Embryonic facial prominence (tissue), 1 donor: ENCODE measurements around the gene ADGRD1.

Experiments used
- DNase-seq: peaks from one replicate; pipeline ENCODE4 v3.0.0-alpha.2; 2016; ENCODE audit errors: extremely low spot score

ADGRD1 gene

GRCh38 chr12:131041968-131042833 is 88.5 kb downstream of the ADGRD1 start:
- no peak for DNase-seq

GRCh38 chr12:131042834-131043245 is 89.1 kb downstream of the ADGRD1 start:
- no peak for DNase-seq

DNA sequence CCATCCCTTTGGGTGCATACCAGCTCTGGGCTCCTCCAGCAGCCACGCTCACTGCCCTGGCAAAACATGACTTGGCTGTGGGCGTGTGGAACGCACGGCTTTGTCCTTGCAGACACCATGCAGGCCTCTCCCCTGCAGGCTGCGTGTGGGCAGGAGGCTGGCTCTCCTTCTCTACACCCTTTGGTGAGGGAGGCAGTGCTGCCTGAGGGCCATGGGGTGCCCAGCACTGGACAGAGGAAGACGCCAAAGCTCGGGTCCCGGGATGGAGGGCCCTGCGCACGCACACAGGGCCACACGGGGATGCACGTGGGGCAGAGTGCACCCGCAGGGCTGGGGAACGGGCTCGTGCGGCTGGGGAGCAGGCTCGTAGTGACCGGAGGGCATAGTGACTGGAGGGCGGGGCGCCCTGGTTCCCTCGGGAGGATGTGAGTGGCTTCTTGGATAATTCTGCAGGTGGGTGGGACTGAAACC is 89.7 kb downstream of the ADGRD1 start:
- DNase-seq = no peak

DNA sequence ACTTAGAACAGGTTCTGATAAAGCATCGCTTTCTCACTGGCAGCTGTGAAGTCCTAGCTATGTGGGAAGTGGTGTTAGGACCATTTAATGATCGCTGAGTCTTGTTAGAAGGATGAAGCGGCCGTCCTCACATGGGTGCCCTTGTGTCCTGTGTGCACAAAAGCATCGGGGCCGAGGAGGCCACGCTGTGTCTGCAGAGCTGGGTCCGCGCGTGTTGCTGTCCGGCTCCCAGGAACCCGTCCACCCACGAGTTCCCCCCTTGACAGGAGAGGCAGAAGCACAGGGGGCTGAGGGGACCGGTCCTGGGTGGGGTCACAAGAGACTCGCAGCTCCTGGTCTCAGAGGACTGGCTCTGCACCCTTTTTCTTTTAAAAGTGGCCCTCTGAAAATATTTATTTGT is 90.4 kb downstream of the ADGRD1 start:
- no peak for DNase-seq

GRCh38 chr12:131044760-131045381 is 91.2 kb downstream of the ADGRD1 start:
- no peak for DNase-seq

DNA sequence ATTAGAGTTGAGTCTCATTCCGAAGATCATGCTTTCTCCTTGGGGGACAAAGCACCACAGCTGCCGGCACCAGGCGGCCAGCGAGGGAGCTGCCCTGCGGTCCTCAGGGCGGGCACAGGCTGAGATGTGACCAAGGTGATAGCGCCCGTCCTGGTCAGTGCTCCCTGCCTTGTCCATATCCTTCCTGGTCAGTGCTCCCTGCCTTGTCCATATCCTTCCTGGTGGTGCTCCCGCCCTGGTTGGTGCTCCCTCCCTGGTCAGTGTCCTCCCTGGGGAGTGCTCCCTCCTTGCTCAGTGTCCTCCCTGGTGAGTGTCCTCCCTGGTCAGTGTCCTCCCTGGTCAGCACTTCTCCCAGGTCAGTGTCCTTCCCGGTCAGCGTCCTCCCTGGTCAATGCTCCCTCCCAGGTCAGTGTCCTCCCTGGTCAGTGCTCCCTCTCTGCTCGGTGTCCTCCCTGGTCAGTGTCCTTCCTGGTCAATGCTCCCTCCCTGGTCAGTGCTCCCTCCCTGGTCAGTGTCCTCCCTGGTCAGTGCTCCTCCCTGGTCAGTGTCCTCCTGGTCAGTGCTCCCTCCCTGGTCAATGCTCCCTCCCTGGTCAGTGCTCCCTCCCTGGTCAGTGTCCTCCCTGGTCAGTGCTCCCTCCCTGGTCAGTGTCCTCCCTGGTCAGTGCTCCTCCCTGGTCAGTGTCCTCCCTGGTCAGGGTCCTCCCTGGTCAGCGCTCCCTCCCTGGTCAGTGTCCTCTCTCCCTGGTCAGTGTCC is 92.2 kb downstream of the ADGRD1 start:
- DNase-seq = no peak

- DNase-seq = no peak
These were observed 93.4 kb downstream of the ADGRD1 start for GRCh38 chr12:131046813-131047788.

DNA sequence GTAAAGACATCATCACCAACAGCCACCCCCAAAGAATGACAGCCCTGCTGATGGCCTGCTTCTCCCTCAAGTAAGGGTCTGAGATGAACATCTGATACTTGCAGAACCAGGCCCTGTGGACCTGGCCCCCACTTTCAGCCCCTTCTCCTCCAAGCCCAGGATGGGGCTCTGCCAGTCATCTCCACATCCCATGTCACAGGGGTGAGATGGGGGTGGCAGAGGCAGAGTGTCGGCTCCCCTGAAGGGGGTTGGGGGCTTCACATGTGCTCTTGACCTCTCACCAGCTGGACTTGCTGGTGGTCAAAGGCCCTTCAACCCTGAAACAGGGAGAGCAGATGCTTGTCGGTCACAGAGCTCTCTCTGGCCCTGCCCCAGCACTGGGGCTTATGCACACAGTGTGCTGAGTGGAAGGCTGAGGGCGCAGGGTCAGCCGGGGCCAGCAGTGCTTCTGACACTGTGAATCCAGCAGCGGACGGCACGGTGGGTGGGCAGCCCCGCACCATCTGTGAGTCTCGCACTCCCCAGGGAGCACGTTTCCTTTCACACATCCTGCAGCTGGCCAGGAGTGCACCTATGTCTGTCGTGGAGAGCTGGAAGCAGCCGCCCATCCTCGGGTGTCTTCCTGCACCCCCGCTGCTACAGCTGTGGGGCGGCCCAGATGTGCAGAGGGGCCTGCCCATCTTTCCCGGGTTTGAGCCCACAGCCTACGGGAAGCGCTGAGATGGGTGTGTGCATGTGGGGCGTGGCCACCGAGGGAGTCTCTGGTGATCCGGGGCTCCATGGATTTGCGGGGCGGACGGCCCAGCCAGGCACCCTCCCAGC is 94.3 kb downstream of the ADGRD1 start:
- DNase-seq = no peak

- no peak for DNase-seq
These were observed 94.9 kb downstream of the ADGRD1 start for GRCh38 chr12:131048611-131048990.

GRCh38 chr12:131049002-131049401 is 95.3 kb downstream of the ADGRD1 start:
- no peak for DNase-seq

DNA sequence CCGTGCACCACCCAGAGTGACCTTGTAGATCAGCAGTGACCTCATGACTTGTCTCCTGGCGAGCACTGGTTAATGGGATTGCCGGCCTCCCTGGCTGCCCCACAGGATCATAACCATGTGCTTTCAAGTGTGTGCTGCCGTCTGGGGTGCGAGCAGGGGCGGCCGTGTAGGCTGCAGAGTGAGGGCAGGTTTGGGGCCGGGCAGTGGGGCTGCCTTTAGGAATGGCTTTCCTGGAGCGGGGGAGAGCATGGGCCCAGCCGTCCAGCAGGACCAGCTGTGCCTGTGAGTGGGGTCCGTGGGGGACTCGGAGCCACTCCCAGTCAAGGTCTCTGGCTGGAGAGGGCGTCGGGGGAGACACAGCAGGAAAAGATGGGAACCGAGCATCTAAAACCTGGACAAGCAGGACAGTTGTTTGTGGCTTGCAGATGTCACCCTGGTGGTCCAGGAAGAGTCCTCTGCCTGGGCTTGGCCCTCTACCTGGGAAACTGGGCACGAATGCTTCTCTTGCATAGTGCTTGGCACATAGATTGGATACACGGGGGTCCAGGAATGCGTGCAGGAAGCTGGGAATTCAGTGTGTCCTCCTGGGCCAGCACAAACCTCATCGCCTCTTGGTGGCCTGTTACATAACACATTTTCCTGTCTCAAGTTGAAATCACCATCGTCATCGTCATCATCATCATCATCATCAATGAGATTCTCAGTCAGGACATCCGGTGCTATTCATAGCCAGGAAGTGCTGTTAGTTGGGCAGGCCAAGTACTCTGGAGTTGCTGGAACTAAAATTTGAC is 96.0 kb downstream of the ADGRD1 start:
- no peak for DNase-seq

DNA sequence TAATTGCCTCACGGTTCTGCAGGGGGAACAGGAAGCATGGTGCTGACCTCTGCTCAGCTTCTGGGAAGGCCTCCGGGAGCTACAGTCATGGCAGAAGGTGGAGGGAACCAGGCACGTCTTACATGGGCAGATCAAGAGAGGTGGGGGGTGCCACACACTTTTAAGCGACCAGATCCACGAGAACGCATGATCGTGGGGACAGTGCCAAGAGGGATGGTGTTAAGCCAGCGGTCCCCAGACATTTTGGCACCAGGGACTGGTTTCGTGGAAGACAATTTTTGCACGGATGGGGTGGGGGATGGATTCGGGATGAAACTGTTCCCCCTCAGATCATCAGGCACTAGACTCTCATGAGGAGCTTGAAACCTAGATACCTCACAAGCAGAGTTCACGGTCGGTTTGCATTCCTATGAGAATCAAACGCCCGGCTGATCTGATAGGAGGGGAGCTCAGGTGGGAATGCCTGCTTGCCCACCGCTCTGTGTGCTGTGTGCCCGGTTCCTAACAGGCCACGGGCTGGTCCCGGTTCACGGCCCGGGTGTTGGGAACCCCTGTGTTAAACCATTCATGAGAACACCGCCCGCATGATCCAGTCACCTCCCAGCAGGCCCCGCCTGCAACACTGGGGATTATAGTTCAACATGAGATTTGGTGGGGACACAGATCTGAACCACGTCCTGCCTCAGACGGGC is 96.9 kb downstream of the ADGRD1 start:
- no peak for DNase-seq

- DNase-seq = no peak
These were observed 97.4 kb downstream of the ADGRD1 start for GRCh38 chr12:131051155-131051473.

DNA sequence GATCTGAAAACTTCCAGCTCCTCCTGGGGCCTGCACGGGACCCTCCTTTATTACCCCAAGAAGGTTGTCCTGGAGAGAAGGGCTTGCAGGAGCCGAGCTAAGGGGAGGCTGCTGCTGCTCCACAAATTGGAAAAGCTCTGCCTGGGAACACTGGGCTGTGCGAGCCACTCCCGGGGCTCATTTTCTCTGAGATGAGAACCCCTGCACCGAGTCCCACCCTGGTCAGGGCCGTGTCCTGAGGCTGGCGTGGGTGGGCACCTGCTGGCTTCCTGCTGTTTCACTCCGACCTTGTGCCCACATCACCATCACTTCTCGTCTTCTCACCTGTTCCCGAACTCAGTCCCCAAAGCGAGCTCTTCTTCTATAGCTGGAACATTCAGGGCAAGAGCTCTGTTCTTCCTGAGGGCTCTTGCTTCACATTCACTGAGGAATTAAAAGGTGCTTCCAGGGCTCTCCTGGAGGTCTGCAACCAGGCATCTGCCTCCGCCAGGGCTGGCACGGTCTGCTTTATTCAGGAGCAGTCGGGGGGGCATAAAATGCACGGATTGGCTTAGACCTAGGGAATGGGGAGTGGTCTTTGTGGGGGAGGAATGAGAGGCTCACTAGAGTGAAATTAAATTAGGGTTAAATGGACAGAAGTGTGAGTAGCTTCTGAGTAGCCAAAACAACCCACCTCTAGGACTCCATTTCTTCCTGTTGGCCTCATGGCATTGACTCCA is 98.5 kb downstream of the ADGRD1 start:
- DNase-seq = no peak

- no peak for DNase-seq
These were observed 99.2 kb downstream of the ADGRD1 start for GRCh38 chr12:131052929-131053328.

DNA sequence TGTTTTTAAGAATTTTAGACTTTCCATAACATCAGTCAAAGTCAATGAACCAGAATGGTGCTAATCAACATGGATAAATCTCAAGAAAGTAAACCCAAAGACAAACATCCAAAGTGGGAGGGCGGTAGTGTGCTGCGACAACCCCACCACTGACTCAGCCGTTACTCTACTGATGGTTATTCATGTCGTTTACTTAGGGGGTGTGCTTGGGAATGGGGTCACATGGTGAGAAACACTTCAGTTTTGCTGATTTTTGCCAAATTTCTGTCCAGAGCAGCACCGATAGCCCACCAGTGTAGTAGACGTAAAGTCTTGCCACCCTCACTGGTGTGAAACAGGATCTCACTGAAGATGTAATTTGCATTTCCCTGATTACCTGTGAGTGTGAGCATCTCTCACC is 99.9 kb downstream of the ADGRD1 start:
- DNase-seq = no peak

- DNase-seq = no peak
These were observed 100.8 kb downstream of the ADGRD1 start for GRCh38 chr12:131054345-131055092.

- DNase-seq = no peak
These were observed 101.4 kb downstream of the ADGRD1 start for GRCh38 chr12:131055093-131055465.
